A549 treated with Mapracorat at 1 μM for 4 hours (cell line): Measurements from ENCODE around the gene DPPA4. TPM values are rescaled to one million over a fixed set of nuclear protein-coding genes. Genes with fewer than 3 reads are reported as not detected.

Experiments used
- total RNA-seq: library from RNA; stranded (reverse); fragments of 200-300 nt; extraction: Qiagen RNA extraction; gene quantifications from 5 replicates; pipeline ENCODE4 v1.2.3, GENCODE V29; 2022

Gene DPPA4, protein sequence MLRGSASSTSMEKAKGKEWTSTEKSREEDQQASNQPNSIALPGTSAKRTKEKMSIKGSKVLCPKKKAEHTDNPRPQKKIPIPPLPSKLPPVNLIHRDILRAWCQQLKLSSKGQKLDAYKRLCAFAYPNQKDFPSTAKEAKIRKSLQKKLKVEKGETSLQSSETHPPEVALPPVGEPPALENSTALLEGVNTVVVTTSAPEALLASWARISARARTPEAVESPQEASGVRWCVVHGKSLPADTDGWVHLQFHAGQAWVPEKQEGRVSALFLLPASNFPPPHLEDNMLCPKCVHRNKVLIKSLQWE
- not detected in 5 replicates for total RNA-seq

DNA sequence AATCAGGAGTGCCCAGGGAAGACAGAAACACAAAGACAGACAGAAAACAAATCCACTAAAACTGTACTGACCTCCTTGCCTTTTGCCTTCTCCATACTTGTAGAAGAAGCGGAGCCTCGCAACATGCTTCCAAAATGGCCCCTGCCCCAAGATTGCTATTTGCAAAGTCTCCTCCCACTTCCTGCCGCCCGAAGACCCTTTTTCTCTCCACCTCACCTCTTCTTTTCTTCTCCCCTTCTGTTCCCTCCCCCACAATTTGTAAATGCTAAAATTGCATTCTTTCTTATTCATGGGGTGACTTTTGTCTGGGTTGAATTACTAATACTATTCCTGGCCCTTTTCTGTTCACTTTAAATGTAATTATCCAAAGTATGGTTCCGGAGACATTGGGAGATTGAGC, at the start of gene DPPA4:
Gene DPPA4 (minus strand): TSS at position 154 of the 400 bp plus-strand sequence. CDS start 29 bp downstream, at position 125.

DNA sequence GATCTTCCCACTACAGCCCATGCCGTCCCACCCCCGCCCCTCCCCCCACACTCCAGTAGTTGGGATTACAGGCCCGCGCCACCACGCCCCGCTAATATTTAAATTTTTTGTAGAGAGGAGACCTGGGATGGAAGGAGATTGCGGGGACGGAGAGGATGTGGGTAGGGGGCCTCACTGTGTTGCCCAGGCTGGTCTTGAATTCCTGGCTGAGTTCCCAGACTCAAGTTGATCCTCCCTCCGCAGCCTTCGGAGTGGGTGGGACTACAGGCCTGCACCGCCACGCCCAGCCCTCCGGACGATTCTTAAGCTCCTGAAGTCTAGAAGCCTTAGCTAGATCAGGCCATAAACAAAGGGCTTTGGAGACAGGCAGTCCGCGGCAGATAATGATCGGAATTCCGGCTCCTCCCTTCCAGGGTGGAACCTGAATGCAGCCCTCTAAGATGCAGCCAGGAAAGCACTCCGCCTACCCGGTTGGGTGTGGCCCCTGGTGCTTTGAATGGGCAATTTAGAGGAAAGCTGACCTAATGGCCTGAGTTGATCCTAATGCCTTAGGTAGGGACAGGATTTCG, 21.1 kb downstream of the DPPA4 start, which contains the start of gene DPPA2:
Gene DPPA2 (minus strand): TSS at position 356 of the 569 bp plus-strand sequence. CDS start 1,975 bp downstream, outside the sequence.

Other genes starting within 250 kb of the DPPA4 start
- gene MORC1, start 219.4 kb downstream of the DPPA4 start, total RNA-seq, result not detected in 5 replicates
- gene C3orf85, start 200.8 kb downstream of the DPPA4 start, total RNA-seq, result not detected in 5 replicates
- not detected in 5 replicates for gene DPPA2, start 21.0 kb downstream of the DPPA4 start, total RNA-seq